ENCODE data around the gene KMT2C. TPM values are rescaled to one million over a fixed set of nuclear protein-coding genes. Genes with fewer than 3 reads are reported as not detected.

KMT2C gene
- total RNA-seq, 1 donor from 2014 or later = 99.0 TPM

DNA sequence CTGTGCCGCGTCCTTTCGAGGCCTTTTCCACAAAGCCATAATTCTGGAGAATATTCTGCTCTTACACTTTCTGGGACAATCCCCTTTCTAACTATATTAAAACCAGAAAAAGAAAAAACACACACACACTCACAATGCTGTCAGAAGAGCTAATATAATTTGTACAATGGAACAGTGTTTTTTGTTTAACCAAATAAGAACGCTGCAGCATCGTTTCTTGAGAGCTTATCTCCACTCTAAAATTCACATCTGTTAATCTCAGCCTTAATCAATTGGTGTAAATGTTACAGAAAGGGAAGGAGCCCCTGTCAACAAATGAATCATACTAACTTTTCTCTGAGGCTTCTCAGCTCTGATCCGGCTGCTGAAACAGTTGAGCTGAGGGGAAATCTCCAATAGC is 286.4 kb downstream of the KMT2C start:
- H3K27ac ChIP-seq = no peak overlapping the region
- DNase-seq = no peak
- H3K4me1 ChIP-seq = peaks cover 7% of the 10 kb centered on the region
- no peaks in the 10 kb centered on the region for H3K27me3 ChIP-seq
- TF ChIP-seq, protein P1, sequence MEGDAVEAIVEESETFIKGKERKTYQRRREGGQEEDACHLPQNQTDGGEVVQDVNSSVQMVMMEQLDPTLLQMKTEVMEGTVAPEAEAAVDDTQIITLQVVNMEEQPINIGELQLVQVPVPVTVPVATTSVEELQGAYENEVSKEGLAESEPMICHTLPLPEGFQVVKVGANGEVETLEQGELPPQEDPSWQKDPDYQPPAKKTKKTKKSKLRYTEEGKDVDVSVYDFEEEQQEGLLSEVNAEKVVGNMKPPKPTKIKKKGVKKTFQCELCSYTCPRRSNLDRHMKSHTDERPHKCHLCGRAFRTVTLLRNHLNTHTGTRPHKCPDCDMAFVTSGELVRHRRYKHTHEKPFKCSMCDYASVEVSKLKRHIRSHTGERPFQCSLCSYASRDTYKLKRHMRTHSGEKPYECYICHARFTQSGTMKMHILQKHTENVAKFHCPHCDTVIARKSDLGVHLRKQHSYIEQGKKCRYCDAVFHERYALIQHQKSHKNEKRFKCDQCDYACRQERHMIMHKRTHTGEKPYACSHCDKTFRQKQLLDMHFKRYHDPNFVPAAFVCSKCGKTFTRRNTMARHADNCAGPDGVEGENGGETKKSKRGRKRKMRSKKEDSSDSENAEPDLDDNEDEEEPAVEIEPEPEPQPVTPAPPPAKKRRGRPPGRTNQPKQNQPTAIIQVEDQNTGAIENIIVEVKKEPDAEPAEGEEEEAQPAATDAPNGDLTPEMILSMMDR (IDR thresholded peaks at IDR 0.05) = no peak
- peaks cover 100% of the 10 kb centered on the region for H3K36me3 ChIP-seq
- no peak overlapping the region for H3K4me3 ChIP-seq
- no peak for ATAC-seq
- intact Hi-C loops (cut with DNase I) = no loop called here
- H3K9me3 ChIP-seq = no peaks in the 10 kb centered on the region

DNA sequence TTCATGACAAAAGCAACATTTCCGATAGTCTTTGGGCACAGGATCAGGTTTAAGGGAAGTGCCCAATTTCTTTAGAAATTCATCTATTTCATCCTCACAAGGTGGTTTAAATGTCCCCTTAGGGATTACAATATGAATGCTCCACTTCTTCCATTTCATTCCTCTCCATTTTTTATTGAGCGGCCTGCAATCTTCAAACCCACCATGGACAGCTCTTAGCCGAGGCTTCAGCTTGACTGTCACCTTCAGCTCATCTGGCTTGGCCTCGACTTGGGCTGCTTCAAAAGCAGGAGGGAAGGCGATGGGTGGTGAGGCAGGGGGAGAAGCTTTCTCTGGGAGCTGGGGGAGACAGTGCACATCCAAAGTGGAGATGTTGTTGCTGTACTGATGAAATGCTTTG is 287.1 kb downstream of the KMT2C start:
- H3K4me3 ChIP-seq = no peak overlapping the region
- TF ChIP-seq, protein P1 (IDR thresholded peaks at IDR 0.05) = no peak
- DNase-seq = no peak
- intact Hi-C loops (cut with DNase I) = no loop called here
- no peaks in the 10 kb centered on the region for H3K9me3 ChIP-seq
- H3K27me3 ChIP-seq = no peaks in the 10 kb centered on the region
- ATAC-seq = no peak
- peaks cover 100% of the 10 kb centered on the region for H3K36me3 ChIP-seq
- peaks cover 7% of the 10 kb centered on the region for H3K4me1 ChIP-seq
- H3K27ac ChIP-seq = no peak overlapping the region

DNA sequence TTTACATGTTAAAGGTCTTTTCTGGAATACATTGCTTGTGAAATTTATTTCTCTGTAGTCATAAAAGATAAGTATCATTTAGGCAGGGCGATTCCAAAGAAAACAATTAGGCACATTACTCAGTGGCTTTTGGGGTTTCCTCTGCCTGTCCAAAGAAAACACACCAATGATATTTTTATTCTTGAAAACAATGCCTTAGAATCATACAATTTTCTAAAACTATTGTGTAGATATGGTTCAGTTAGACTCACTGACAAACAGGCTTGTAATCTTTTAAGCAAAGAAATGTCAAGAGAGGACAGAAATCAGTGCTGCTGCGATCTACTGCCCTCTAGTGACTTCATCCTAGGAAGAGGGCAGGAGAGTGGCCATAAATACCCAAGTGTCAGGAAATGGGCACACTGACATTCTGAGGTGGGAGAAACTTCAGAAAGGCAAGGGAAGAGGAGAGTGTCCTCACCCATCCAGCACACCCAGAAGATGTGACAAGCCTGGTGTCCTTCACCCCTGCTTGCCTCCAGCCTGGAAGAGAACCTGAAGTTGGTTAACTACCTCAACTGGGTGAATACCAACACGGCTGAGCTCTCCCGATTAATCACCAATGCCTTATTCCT is 289.8 kb downstream of the KMT2C start:
- no peaks in the 10 kb centered on the region for H3K9me3 ChIP-seq
- peaks cover 99% of the 10 kb centered on the region for H3K36me3 ChIP-seq
- ATAC-seq = peak; percentile 82
- no peak overlapping the region for H3K4me3 ChIP-seq
- TF ChIP-seq, protein P1 (IDR thresholded peaks at IDR 0.05) = peak; percentile 63
- H3K4me1 ChIP-seq = peaks cover 7% of the 10 kb centered on the region
- DNase-seq = no peak
- intact Hi-C loops (cut with DNase I) = no loop called here
- no peaks in the 10 kb centered on the region for H3K27me3 ChIP-seq
- no peak overlapping the region for H3K27ac ChIP-seq

DNA sequence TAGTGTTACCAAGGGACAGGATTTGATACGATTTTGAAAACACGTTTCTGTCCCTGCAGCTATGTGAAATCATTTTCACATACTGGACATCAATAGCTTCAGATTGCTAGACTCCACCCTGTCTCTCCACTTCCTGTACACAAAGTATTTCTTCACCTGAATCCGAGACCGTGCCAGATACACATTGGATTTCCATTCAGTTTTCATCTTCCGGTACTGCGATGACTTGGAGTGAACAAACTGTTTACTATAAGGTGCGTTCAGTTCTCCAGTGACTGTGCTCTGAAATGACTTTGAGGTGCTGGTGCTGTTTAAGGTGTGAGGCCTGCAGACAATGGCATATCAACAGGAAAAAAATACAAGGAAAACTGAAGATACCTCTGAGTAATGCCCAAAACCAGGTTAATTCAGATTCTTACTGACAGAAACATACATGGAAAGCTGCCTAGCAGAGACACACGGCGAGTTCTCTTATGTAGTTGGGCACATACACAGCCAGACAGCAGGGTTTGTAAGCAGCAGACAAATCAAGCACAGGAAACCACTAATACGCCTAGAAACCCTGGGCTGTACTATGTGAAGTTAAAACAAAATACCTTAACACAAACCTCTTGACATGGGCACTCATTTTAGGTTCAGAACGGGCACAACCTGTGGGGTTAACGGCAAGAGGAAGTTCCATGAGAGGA is 291.1 kb downstream of the KMT2C start:
- DNase-seq = no peak
- intact Hi-C loops (cut with DNase I) = no loop called here
- peaks cover 7% of the 10 kb centered on the region for H3K4me1 ChIP-seq
- no peaks in the 10 kb centered on the region for H3K27me3 ChIP-seq
- TF ChIP-seq, protein P1 (IDR thresholded peaks at IDR 0.05) = no peak
- H3K9me3 ChIP-seq = no peaks in the 10 kb centered on the region
- H3K27ac ChIP-seq = peak overlapping the region; percentile 26
- H3K4me3 ChIP-seq = no peak overlapping the region
- ATAC-seq = no peak
- H3K36me3 ChIP-seq = peaks cover 99% of the 10 kb centered on the region

DNA sequence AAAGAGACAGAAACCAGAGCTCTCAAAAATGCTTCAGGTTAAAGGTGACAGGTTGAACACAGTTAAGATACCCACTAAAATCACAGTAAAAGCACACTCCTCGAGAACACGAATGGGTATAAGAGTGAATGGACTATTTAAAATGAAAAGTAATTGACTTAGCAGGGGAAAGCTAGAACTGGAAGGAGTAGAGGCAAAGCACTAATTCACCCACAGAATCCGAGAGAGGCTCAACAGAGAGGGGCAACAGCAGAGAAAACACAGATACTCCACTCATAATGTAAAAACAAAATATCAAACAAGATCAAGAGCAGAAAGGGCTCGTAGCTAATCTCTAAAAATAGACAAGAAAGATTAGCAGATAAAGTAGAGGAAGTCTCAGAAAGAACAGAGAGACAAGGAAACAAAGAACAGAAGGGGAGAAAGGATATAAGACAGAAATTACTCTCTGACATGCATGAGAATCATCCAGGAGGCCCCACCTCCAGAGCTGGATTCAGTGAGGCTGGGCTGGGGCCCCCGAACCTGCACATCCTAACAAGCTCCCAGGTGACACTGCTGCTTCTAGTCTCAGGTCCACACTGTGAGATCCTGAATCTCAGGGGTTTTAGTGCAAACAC is 292.7 kb downstream of the KMT2C start:
- DNase-seq (no peak), ATAC-seq (no peak)
- Histone ChIP-seq H3K9me3 (no peaks in the 10 kb centered on the region), H3K27ac (no peak overlapping the region), H3K27me3 (no peaks in the 10 kb centered on the region), H3K36me3 (peaks cover 99% of the 10 kb centered on the region), H3K4me3 (no peak overlapping the region), H3K4me1 (peaks cover 7% of the 10 kb centered on the region)
- TF ChIP-seq, protein P1 (IDR thresholded peaks at IDR 0.05) = no peak
- intact Hi-C loops (cut with DNase I) = no loop called here
